HEK293 (cell line): ENCODE results near the gene RNF144A.

ENCODE experiments used
- CTCF ChIA-PET: fragments of 350-600 bp; formaldehyde crosslinking; extraction: SDS; loops from one replicate; lab custom pipeline; 2021; ENCODE audit warnings: antibody characterized with exemption; lab: Yijun Ruan, JAX
- POLR2A ChIA-PET: fragments of 300-600 bp; formaldehyde crosslinking; extraction: SDS; loops from one replicate; lab custom pipeline; 2020; ENCODE audit warnings: antibody characterized with exemption, inconsistent platforms; lab: Yijun Ruan, JAX
- H3K27ac ChIP-seq: fragments of 200-500 bp; sonication (Bioruptor generic); 2 replicates; pipeline ENCODE4 v1.5.1; 2014; ENCODE audit warnings: low read depth, low read length, control low read depth, inconsistent platforms; ENCODE audit errors: extremely low read depth
- H3K36me3 ChIP-seq, 2 experiments: fragments of 200-500 bp in 1 of 2; sonication (Bioruptor generic) in 1 of 2; 1 replicate in 1 of 2; 2 replicates in 1 of 2; pipeline ENCODE4 v1.5.1; 2014 to 2017; ENCODE audit warnings: inconsistent platforms in 2 of 2, low read length in 2 of 2; ENCODE audit not compliant: control insufficient read depth in 2 of 2, insufficient read depth in 1 of 2
- H3K4me1 ChIP-seq: fragments of 200-500 bp; sonication (Bioruptor generic); 2 replicates; pipeline ENCODE4 v1.5.1; 2014; ENCODE audit warnings: mild to moderate bottlenecking, low read length, inconsistent platforms; ENCODE audit not compliant: control insufficient read depth, insufficient read depth
- H3K4me3 ChIP-seq: 2 replicates; pipeline ENCODE4 v1.5.1; 2011; ENCODE audit warnings: low read depth, mild to moderate bottlenecking, control low read depth, low read length, moderate library complexity
- H3K9me3 ChIP-seq: fragments of 200-500 bp; sonication (Bioruptor generic); 2 replicates; pipeline ENCODE4 v1.5.1; 2014; ENCODE audit warnings: low read depth, low read length, inconsistent platforms; ENCODE audit not compliant: control insufficient read depth, insufficient read depth
- EGR2 ChIP-seq: fragments of 450-650 bp; formaldehyde crosslinking; IDR thresholded peaks from 2 replicates; pipeline ENCODE4 v1.5.1; 2016; ENCODE audit warnings: low read depth, missing biosample characterization, missing genetic modification characterization
- IKZF3 ChIP-seq: fragments of 450-650 bp; IDR thresholded peaks from 2 replicates; pipeline ENCODE4 v1.5.0; 2018; ENCODE audit warnings: missing biosample characterization, mild to moderate bottlenecking, missing genetic modification characterization, moderate library complexity
- INSM2 ChIP-seq: fragments of 450-650 bp; formaldehyde crosslinking; IDR thresholded peaks from 2 replicates; pipeline ENCODE4 v1.5.1; 2016; ENCODE audit warnings: missing biosample characterization, missing genetic modification characterization
- KLF10 ChIP-seq: fragments of 450-650 bp; IDR thresholded peaks from 2 replicates; pipeline ENCODE4 v1.5.1; 2018; ENCODE audit warnings: missing biosample characterization, mild to moderate bottlenecking, missing genetic modification characterization
- OSR2 ChIP-seq: fragments of 450-650 bp; formaldehyde crosslinking; IDR thresholded peaks from 2 replicates; pipeline ENCODE4 v1.5.1; 2016; ENCODE audit warnings: missing biosample characterization, missing genetic modification characterization
- SCRT2 ChIP-seq: fragments of 450-650 bp; formaldehyde crosslinking; IDR thresholded peaks from 2 replicates; pipeline ENCODE4 v1.5.1; 2016; ENCODE audit warnings: missing biosample characterization, missing genetic modification characterization
- SP3 ChIP-seq: fragments of 450-650 bp; formaldehyde crosslinking; IDR thresholded peaks from 2 replicates; pipeline ENCODE4 v1.5.1; 2016; ENCODE audit warnings: missing biosample characterization, missing genetic modification characterization
- ZBTB1 ChIP-seq: fragments of 450-650 bp; formaldehyde crosslinking; IDR thresholded peaks from 2 replicates; pipeline ENCODE4 v1.5.1; 2016; ENCODE audit warnings: missing biosample characterization, missing genetic modification characterization
- ZBTB48 ChIP-seq: fragments of 450-650 bp; formaldehyde crosslinking; IDR thresholded peaks from 2 replicates; pipeline ENCODE4 v1.5.1; 2016; ENCODE audit warnings: missing biosample characterization, missing genetic modification characterization
- ZBTB8A ChIP-seq: fragments of 450-650 bp; formaldehyde crosslinking; IDR thresholded peaks from 2 replicates; pipeline ENCODE4 v1.5.1; 2016; ENCODE audit warnings: missing biosample characterization, missing genetic modification characterization
- ZFP3 ChIP-seq: fragments of 450-650 bp; formaldehyde crosslinking; IDR thresholded peaks from 2 replicates; pipeline ENCODE4 v1.5.1; 2016; ENCODE audit warnings: low read depth, missing biosample characterization, missing genetic modification characterization
- ZNF114 ChIP-seq: fragments of 450-650 bp; formaldehyde crosslinking; IDR thresholded peaks from 2 replicates; pipeline ENCODE4 v1.5.0; 2017; ENCODE audit warnings: missing biosample characterization, missing genetic modification characterization
- ZNF132 ChIP-seq: fragments of 450-650 bp; formaldehyde crosslinking; IDR thresholded peaks from 2 replicates; pipeline ENCODE4 v1.5.1; 2017; ENCODE audit warnings: missing biosample characterization, missing genetic modification characterization, borderline replicate concordance
- ZNF140 ChIP-seq: fragments of 450-650 bp; formaldehyde crosslinking; IDR thresholded peaks from 2 replicates; pipeline ENCODE4 v1.5.1; 2016; ENCODE audit warnings: missing biosample characterization, missing genetic modification characterization
- ZNF16 ChIP-seq: fragments of 450-650 bp; formaldehyde crosslinking; IDR thresholded peaks from 2 replicates; pipeline ENCODE4 v1.5.1; 2016; ENCODE audit warnings: low read depth, missing biosample characterization, missing genetic modification characterization
- ZNF184 ChIP-seq: fragments of 450-650 bp; IDR thresholded peaks from 2 replicates; pipeline ENCODE4 v1.5.1; 2018; ENCODE audit warnings: missing biosample characterization, mild to moderate bottlenecking, missing genetic modification characterization
- ZNF266 ChIP-seq: fragments of 450-650 bp; formaldehyde crosslinking; IDR thresholded peaks from 2 replicates; pipeline ENCODE4 v1.5.1; 2016; ENCODE audit warnings: missing biosample characterization, missing genetic modification characterization, low read depth
- ZNF324 ChIP-seq: fragments of 450-650 bp; formaldehyde crosslinking; IDR thresholded peaks from 2 replicates; pipeline ENCODE4 v1.5.1; 2016; ENCODE audit warnings: missing biosample characterization, missing genetic modification characterization
- ZNF335 ChIP-seq: fragments of 450-650 bp; formaldehyde crosslinking; conservative IDR thresholded peaks from 2 replicates; pipeline ENCODE4 v1.5.1; 2016; ENCODE audit warnings: missing biosample characterization, missing genetic modification characterization
- ZNF341 ChIP-seq: fragments of 450-650 bp; formaldehyde crosslinking; IDR thresholded peaks from 2 replicates; pipeline ENCODE4; 2016; ENCODE audit warnings: low read depth, missing biosample characterization, missing genetic modification characterization
- ZNF354C ChIP-seq: fragments of 450-650 bp; formaldehyde crosslinking; IDR thresholded peaks from 2 replicates; pipeline ENCODE4 v1.5.1; 2016; ENCODE audit warnings: missing biosample characterization, missing genetic modification characterization, low read depth, borderline replicate concordance
- ZNF391 ChIP-seq: fragments of 450-650 bp; formaldehyde crosslinking; IDR thresholded peaks from 2 replicates; pipeline ENCODE4 v1.5.1; 2016; ENCODE audit warnings: low read depth, missing biosample characterization, missing genetic modification characterization, borderline replicate concordance
- ZNF473 ChIP-seq: fragments of 450-650 bp; formaldehyde crosslinking; IDR thresholded peaks from 2 replicates; pipeline ENCODE4 v1.5.1; 2017; ENCODE audit warnings: missing biosample characterization, missing genetic modification characterization
- ZNF561 ChIP-seq: fragments of 450-650 bp; IDR thresholded peaks from 2 replicates; pipeline ENCODE4 v1.5.1; 2018; ENCODE audit warnings: missing biosample characterization, missing genetic modification characterization, borderline replicate concordance
- ZNF571 ChIP-seq: fragments of 450-650 bp; formaldehyde crosslinking; IDR thresholded peaks from 2 replicates; pipeline ENCODE4 v1.5.0; 2017; ENCODE audit warnings: missing biosample characterization, missing genetic modification characterization
- ZNF596 ChIP-seq: fragments of 450-650 bp; IDR thresholded peaks from 2 replicates; pipeline ENCODE4 v1.5.0; 2018; ENCODE audit warnings: missing biosample characterization, mild to moderate bottlenecking, missing genetic modification characterization, moderate library complexity
- ZXDB ChIP-seq: fragments of 450-650 bp; formaldehyde crosslinking; IDR thresholded peaks from 2 replicates; pipeline ENCODE4 v1.5.1; 2016; ENCODE audit warnings: missing biosample characterization, missing genetic modification characterization
- TF ChIP-seq, protein P1 (sequence below): IDR thresholded peaks from 2 replicates; pipeline ENCODE4 v1.6.1; 2011; ENCODE audit warnings: mild to moderate bottlenecking, low read depth, low read length, borderline replicate concordance
- TF ChIP-seq, protein P2 (sequence below): fragments of 450-650 bp; formaldehyde crosslinking; IDR thresholded peaks from 2 replicates; pipeline ENCODE4 v1.5.1; 2016; ENCODE audit warnings: missing biosample characterization, missing genetic modification characterization

Gene RNF144A

DNA sequence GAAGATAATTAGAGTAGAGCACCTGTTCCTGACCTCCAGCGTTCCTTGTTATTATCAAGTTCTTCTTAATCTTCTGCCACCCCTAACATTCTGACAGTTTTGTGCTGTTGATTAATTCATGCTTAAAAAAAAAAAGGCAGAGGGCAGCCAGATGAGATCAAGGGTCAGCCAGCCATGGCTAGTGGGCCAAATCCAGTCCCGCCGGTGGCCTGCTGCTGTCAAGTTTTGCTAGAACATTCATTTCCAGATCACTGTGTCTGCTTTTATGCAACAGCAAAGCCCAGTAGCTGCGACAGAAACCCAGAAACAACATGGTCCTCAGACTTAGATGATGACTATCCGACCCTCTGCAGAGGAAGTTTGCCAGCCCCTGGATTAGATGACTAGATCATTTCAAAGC, 101.6 kb downstream of the RNF144A start (continued):
- no peak for TF ChIP-seq ZBTB48 (tag by site-specific recombination)
- no peak for TF ChIP-seq ZNF324 (tag by site-specific recombination)
- no peak for TF ChIP-seq ZNF132
- TF ChIP-seq ZFP3 (tag by site-specific recombination): no peak
- TF ChIP-seq KLF10 (tag by site-specific recombination): no peak
- TF ChIP-seq, protein P1, sequence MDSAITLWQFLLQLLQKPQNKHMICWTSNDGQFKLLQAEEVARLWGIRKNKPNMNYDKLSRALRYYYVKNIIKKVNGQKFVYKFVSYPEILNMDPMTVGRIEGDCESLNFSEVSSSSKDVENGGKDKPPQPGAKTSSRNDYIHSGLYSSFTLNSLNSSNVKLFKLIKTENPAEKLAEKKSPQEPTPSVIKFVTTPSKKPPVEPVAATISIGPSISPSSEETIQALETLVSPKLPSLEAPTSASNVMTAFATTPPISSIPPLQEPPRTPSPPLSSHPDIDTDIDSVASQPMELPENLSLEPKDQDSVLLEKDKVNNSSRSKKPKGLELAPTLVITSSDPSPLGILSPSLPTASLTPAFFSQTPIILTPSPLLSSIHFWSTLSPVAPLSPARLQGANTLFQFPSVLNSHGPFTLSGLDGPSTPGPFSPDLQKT: no peak
- TF ChIP-seq IKZF3 (tag by site-specific recombination): no peak
- no peak for TF ChIP-seq ZNF571 (tag by site-specific recombination)
- no peak for TF ChIP-seq ZNF473 (tag by site-specific recombination)
- TF ChIP-seq ZBTB8A: no peak
- no peak for TF ChIP-seq ZNF354C (tag by site-specific recombination)

DNA sequence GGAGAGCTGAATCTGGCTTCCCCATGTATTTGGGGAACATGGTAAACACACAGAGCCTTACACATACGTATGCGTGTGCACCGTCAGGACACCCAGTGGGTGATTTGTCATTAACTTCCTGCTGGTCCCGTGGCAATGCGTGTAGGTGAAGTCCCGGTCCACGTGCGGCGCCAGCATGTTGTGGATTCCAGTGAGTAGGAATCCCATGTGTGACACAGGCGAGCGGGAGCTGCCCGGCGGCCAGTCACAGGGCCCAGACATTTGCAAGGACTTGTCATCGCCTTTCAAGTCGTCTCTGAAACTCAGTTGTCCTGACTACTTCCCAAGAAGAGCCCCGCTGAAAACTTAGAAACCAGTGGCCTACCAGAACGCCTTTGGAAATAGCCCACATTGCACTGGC, 102.0 kb downstream of the RNF144A start:
- Histone ChIP-seq H3K27ac (no peak overlapping the region), H3K4me3 (no peak overlapping the region), H3K36me3 (peaks cover 0 to 21% of the 10 kb centered on the region in 2 experiments; a peak in 1 of 3 replicates), H3K4me1 (0 out of 2 replicates have a peak, but pooled peaks cover 5% of the 10 kb centered on the region), H3K9me3 (no peaks in the 10 kb centered on the region)
- no peak for TF ChIP-seq INSM2 (tag by site-specific recombination)
- TF ChIP-seq ZNF561 (tag by site-specific recombination): no peak
- TF ChIP-seq EGR2 (tag by site-specific recombination): no peak
- TF ChIP-seq ZNF114 (tag by site-specific recombination): no peak
- TF ChIP-seq ZNF335: no peak
- TF ChIP-seq ZXDB (tag by site-specific recombination): no peak
- no peak for TF ChIP-seq ZNF596 (tag by site-specific recombination)
- no peak for TF ChIP-seq ZNF391
- CTCF ChIA-PET: no interaction called here
- POLR2A ChIA-PET: no interaction called here

- CTCF ChIA-PET: no interaction called here
- TF ChIP-seq ZNF140 (tag by site-specific recombination): no peak
- TF ChIP-seq ZNF16: no peak
- no peak for TF ChIP-seq ZBTB1
- no peak for TF ChIP-seq ZNF266 (tag by site-specific recombination)
- TF ChIP-seq OSR2 (tag by site-specific recombination): no peak
- TF ChIP-seq ZNF184: no peak
- TF ChIP-seq, protein P2, sequence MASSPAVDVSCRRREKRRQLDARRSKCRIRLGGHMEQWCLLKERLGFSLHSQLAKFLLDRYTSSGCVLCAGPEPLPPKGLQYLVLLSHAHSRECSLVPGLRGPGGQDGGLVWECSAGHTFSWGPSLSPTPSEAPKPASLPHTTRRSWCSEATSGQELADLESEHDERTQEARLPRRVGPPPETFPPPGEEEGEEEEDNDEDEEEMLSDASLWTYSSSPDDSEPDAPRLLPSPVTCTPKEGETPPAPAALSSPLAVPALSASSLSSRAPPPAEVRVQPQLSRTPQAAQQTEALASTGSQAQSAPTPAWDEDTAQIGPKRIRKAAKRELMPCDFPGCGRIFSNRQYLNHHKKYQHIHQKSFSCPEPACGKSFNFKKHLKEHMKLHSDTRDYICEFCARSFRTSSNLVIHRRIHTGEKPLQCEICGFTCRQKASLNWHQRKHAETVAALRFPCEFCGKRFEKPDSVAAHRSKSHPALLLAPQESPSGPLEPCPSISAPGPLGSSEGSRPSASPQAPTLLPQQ (tag by site-specific recombination): no peak
- no peak for TF ChIP-seq SP3
- no peak for TF ChIP-seq ZNF132
- TF ChIP-seq ZFP3 (tag by site-specific recombination): no peak
- no peak for TF ChIP-seq ZNF341 (tag by site-specific recombination)
- TF ChIP-seq ZNF324 (tag by site-specific recombination): no peak
- no peak for TF ChIP-seq SCRT2 (tag by site-specific recombination)
- Histone ChIP-seq H3K9me3 (no peaks in the 10 kb centered on the region), H3K4me3 (no peak overlapping the region), H3K4me1 (0 out of 2 replicates have a peak, but pooled peaks cover 5% of the 10 kb centered on the region), H3K36me3 (peaks cover 0 to 28% of the 10 kb centered on the region in 2 experiments; a peak in 1 of 3 replicates), H3K27ac (no peak overlapping the region)
- POLR2A ChIA-PET: no interaction called here
Observed at GRCh38 chr2:7020059-7020458, 102.8 kb downstream of the RNF144A start.
